K562 (cell line): Measurements from ENCODE around the gene MRPL42. TPM values are rescaled to one million over a fixed set of nuclear protein-coding genes. Genes with fewer than 3 reads are reported as not detected.

ENCODE experiments used
- CBFA2T2 ChIP-seq: fragments of 450-650 bp; conservative IDR thresholded peaks from 2 replicates; pipeline ENCODE4 v1.6.1; 2017; ENCODE audit warnings: mild to moderate bottlenecking
- FOXJ2 ChIP-seq: fragments of 200-800 bp; sonication (Bioruptor generic); IDR thresholded peaks from 2 replicates; pipeline ENCODE4 v1.6.1; 2016; ENCODE audit warnings: missing genetic modification characterization, missing compliant biosample characterization
- HNRNPLL ChIP-seq: fragments of 200-400 bp; formaldehyde crosslinking; IDR thresholded peaks from 2 replicates; pipeline ENCODE4 v1.6.1; 2017; ENCODE audit warnings: low read length, low read depth, mild to moderate bottlenecking; ENCODE audit not compliant: poor library complexity, severe bottlenecking
- MEF2D ChIP-seq: conservative IDR thresholded peaks from 2 replicates; pipeline ENCODE4 v1.6.1; 2016; ENCODE audit warnings: low read depth, missing genetic modification characterization, missing compliant biosample characterization
- RAD51 ChIP-seq: fragments of 450-650 bp; IDR thresholded peaks from 2 replicates; pipeline ENCODE4 v1.7.1; 2016; ENCODE audit warnings: low read depth, mild to moderate bottlenecking, borderline replicate concordance
- polyA plus RNA-seq, 8 experiments: library from polyadenylated mRNA; depleted of rRNA in 4 of 8; stranded (reverse) in 5 of 8; unstranded in 3 of 8; fragments of >200 nt; fragmentation: Nextera tagmentation in 2 of 8; fragmentation: Illumina TruSeq in 1 of 8; extraction: Ambion mirVana in 2 of 8; extraction: Trizol in 1 of 8; gene quantifications; 2 replicates each; pipeline versions ENCODE4 v1.2.1 to v1.2.3, GENCODE V29; 2011 to 2014; ENCODE audit warnings: inconsistent platforms in 1 of 8, missing spikeins in 1 of 8
- total RNA-seq, 7 experiments: library from RNA; depleted of rRNA in 6 of 7; stranded (reverse); fragments of >200 nt in 6 of 7; fragmentation: Illumina TruSeq in 2 of 7; extraction: Trizol in 2 of 7; gene quantifications; 2 replicates each; pipeline versions ENCODE4 v1.2.1 to v1.2.3, GENCODE V29; 2011 to 2021; ENCODE audit warnings: low replicate concordance in 1 of 7
- TF ChIP-seq, protein P1 (sequence below): fragments of 450-650 bp; formaldehyde crosslinking; IDR thresholded peaks from 2 replicates; pipeline ENCODE4 v1.4.0; 2020; ENCODE audit warnings: mild to moderate bottlenecking, mixed read lengths
- TF ChIP-seq, protein P2 (sequence below), 2 experiments: fragments of 450-650 bp; IDR thresholded peaks; 2 replicates each; pipeline ENCODE4 v1.6.1; 2016; ENCODE audit warnings: mild to moderate bottlenecking in 2 of 2, borderline replicate concordance in 1 of 2, low read depth in 1 of 2, moderate library complexity in 1 of 2
- TF ChIP-seq, protein P3 (sequence below): sonication (generic); formaldehyde crosslinking; IDR thresholded peaks from 2 replicates; pipeline ENCODE4 v1.9.0; 2022; ENCODE audit warnings: mild to moderate bottlenecking, missing genetic modification reagents
- TF ChIP-seq, protein P4 (sequence below): sonication (generic); formaldehyde crosslinking; IDR thresholded peaks from 2 replicates; pipeline ENCODE4 v1.5.0; 2020; ENCODE audit warnings: missing genetic modification reagents
- TF ChIP-seq, protein P5 (sequence below): fragments of 200-800 bp; sonication (Bioruptor generic); IDR thresholded peaks from 2 replicates; pipeline ENCODE4 v1.6.1; 2016; ENCODE audit warnings: missing genetic modification characterization, missing compliant biosample characterization

MRPL42 gene
- total and polyA plus RNA-seq, 9 of the 15 experiments (the other 6 are each of a cell fraction or from before 2014, with no cell fraction given) = 104 to 806 (median 218) TPM

DNA sequence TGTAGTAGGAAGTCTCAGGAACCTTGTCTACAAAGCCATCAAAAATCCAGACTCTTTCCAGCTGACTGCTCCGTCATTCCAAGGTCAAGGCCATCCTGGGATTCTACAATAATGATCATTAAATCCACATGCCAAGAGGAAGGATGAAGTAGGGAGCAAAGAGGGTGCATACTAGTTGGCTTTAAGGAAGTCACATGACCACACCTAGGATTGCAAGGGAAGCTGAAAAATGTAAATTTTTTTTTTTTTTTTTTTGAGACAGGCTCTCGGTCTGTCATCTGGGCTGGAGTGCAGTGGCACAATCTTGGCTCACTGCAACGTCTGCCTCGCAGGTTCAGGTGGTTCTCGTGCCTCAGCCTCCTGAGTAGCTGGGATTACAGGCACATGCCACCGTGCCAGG is 7.3 kb upstream of the MRPL42 start (continued):
- TF ChIP-seq, protein P1, sequence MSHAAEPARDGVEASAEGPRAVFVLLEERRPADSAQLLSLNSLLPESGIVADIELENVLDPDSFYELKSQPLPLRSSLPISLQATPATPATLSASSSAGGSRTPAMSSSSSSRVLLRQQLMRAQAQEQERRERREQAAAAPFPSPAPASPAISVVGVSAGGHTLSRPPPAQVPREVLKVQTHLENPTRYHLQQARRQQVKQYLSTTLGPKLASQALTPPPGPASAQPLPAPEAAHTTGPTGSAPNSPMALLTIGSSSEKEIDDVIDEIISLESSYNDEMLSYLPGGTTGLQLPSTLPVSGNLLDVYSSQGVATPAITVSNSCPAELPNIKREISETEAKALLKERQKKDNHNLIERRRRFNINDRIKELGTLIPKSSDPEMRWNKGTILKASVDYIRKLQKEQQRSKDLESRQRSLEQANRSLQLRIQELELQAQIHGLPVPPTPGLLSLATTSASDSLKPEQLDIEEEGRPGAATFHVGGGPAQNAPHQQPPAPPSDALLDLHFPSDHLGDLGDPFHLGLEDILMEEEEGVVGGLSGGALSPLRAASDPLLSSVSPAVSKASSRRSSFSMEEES (CRISPR knock-in tag) = peak; percentile 85
- peak; percentile 58; the same call in 1 of the 2 replicates for TF ChIP-seq RAD51
- TF ChIP-seq, protein P2, sequence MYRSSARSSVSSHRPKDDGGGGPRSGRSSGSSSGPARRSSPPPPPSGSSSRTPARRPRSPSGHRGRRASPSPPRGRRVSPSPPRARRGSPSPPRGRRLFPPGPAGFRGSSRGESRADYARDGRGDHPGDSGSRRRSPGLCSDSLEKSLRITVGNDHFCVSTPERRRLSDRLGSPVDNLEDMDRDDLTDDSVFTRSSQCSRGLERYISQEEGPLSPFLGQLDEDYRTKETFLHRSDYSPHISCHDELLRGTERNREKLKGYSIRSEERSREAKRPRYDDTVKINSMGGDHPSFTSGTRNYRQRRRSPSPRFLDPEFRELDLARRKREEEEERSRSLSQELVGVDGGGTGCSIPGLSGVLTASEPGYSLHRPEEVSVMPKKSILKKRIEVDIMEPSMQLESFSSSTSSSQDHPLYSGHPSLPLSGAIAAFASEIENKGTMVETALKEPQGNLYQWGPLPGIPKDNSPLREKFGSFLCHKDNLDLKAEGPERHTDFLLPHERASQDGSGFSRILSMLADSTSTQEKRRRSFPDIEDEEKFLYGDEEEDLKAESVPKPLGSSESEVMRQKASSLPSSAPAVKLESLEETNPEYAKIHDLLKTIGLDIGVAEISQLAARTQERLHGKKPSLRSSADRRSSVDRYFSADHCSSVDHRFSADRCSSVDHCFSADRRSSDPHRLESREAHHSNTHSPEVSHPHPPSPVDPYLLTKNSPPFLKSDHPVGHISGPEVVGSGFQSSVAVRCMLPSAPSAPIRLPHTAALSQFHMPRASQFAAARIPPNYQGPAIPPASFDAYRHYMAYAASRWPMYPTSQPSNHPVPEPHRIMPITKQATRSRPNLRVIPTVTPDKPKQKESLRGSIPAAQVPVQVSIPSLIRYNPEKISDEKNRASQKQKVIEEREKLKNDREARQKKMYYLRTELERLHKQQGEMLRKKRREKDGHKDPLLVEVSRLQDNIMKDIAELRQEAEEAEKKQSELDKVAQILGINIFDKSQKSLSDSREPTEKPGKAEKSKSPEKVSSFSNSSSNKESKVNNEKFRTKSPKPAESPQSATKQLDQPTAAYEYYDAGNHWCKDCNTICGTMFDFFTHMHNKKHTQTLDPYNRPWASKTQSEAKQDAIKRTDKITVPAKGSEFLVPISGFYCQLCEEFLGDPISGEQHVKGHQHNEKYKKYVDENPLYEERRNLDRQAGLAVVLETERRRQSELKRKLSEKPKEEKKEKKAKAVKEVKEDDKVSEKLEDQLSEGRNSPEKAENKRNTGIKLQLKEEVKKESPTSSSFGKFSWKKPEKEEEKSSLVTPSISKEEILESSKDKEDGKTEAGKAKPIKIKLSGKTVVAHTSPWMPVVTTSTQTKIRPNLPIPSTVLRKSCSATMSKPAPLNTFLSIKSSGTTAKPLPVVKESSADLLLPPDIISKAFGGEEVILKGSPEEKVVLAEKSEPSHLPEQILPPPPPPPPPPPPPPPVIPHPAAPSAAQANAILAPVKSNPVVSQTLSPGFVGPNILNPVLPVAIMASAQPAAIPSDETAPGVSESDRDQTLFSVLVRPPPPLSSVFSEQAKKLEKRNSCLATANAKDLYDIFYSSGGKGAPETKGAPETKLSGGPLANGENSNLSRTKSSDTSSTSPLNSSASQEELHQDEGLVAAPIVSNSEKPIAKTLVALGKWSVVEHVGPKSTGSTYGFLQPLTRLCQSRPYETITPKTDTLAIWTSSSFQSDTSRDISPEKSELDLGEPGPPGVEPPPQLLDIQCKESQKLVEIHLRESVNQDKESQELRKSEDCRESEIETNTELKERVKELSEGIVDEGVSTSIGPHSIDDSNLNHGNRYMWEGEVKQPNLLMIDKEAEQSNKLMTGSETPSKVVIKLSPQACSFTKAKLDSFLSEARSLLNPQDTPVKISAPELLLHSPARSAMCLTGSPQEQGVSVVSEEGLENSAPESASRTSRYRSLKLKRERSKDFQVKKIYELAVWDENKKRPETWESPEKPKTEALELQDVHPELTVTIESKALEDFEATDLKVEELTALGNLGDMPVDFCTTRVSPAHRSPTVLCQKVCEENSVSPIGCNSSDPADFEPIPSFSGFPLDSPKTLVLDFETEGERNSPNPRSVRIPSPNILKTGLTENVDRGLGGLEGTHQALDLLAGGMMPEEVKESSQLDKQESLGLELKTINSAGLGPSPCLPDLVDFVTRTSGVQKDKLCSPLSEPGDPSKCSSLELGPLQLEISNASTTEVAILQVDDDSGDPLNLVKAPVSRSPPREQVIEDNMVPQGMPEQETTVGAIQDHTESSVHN (IDR thresholded peaks at IDR 0.05; ENCODE audit: borderline replicate concordance in 1 of 2, low read depth in 1 of 2) = no peak
- TF ChIP-seq, protein P3, sequence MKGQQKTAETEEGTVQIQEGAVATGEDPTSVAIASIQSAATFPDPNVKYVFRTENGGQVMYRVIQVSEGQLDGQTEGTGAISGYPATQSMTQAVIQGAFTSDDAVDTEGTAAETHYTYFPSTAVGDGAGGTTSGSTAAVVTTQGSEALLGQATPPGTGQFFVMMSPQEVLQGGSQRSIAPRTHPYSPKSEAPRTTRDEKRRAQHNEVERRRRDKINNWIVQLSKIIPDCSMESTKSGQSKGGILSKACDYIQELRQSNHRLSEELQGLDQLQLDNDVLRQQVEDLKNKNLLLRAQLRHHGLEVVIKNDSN = peak; percentile 53
- TF ChIP-seq, protein P4, sequence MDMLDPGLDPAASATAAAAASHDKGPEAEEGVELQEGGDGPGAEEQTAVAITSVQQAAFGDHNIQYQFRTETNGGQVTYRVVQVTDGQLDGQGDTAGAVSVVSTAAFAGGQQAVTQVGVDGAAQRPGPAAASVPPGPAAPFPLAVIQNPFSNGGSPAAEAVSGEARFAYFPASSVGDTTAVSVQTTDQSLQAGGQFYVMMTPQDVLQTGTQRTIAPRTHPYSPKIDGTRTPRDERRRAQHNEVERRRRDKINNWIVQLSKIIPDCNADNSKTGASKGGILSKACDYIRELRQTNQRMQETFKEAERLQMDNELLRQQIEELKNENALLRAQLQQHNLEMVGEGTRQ (CRISPR knock-in tag) = peak; percentile 49
- TF ChIP-seq HNRNPLL = no peak
- no peak for TF ChIP-seq FOXJ2 (tag)
- TF ChIP-seq, protein P5, sequence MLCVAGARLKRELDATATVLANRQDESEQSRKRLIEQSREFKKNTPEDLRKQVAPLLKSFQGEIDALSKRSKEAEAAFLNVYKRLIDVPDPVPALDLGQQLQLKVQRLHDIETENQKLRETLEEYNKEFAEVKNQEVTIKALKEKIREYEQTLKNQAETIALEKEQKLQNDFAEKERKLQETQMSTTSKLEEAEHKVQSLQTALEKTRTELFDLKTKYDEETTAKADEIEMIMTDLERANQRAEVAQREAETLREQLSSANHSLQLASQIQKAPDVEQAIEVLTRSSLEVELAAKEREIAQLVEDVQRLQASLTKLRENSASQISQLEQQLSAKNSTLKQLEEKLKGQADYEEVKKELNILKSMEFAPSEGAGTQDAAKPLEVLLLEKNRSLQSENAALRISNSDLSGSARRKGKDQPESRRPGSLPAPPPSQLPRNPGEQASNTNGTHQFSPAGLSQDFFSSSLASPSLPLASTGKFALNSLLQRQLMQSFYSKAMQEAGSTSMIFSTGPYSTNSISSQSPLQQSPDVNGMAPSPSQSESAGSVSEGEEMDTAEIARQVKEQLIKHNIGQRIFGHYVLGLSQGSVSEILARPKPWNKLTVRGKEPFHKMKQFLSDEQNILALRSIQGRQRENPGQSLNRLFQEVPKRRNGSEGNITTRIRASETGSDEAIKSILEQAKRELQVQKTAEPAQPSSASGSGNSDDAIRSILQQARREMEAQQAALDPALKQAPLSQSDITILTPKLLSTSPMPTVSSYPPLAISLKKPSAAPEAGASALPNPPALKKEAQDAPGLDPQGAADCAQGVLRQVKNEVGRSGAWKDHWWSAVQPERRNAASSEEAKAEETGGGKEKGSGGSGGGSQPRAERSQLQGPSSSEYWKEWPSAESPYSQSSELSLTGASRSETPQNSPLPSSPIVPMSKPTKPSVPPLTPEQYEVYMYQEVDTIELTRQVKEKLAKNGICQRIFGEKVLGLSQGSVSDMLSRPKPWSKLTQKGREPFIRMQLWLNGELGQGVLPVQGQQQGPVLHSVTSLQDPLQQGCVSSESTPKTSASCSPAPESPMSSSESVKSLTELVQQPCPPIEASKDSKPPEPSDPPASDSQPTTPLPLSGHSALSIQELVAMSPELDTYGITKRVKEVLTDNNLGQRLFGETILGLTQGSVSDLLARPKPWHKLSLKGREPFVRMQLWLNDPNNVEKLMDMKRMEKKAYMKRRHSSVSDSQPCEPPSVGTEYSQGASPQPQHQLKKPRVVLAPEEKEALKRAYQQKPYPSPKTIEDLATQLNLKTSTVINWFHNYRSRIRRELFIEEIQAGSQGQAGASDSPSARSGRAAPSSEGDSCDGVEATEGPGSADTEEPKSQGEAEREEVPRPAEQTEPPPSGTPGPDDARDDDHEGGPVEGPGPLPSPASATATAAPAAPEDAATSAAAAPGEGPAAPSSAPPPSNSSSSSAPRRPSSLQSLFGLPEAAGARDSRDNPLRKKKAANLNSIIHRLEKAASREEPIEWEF (CRISPR knock-in tag) = no peak
- TF ChIP-seq CBFA2T2 = 0 out of 2 replicates have a peak, but pooled peaks have one; percentile 9
- no peak for TF ChIP-seq MEF2D (tag)
